ENCODE measurements around the gene CLDN6. TPM values are rescaled to one million over a fixed set of nuclear protein-coding genes. Genes with fewer than 3 reads are reported as not detected.

The CLDN6 gene
- total and polyA plus RNA-seq, 2 of the 13 experiments (the other 11 are each of a cell fraction or from before 2014, with no cell fraction given), result 5.9 to 7.6 TPM

DNA sequence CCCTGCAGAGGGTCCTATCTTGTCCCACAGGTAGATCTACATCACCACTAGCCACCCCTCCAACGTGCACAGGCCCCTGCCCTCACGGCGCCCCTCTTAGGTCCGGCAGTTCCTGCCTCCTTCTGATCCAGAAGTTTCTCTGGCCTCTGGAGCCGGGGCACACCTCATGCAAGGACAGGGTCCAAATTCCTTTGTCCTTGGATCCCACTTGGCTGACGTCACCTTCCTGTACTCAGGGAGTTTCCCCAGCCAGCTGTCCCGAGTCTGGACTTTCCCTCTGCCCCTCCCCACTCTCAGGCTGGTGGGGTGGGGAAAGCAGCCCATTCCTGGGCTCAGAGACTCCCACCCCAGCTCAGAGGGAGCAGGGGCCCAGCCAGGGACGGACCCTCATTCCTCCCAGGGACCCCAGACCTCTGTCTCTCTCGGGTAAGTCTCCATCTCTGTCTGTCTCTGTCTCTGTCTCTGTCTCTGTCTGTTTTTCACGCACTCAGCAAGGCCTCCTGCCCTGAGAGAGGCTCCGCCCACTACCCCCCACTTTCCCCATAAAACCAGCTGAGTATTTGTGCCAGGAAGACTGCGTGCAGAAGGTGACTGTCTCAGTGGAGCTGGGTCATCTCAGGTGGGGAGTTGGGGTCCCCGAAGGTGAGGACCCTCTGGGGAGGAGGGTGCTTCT lies 47.2 kb upstream of the CLDN6 start, which contains the start of gene IL32 (continued):
- TF ChIP-seq SETDB1 (CRISPR knock-in tag; IDR thresholded peaks at IDR 0.05; ENCODE audit: borderline replicate concordance), result no peak
- no peak for TF ChIP-seq ZMAT3 (CRISPR knock-in tag; conservative IDR thresholded peaks at IDR 0.05)
- peak; percentile 44 for TF ChIP-seq ZNF746 (CRISPR knock-in tag; IDR thresholded peaks at IDR 0.05)
- TF ChIP-seq, protein P1, sequence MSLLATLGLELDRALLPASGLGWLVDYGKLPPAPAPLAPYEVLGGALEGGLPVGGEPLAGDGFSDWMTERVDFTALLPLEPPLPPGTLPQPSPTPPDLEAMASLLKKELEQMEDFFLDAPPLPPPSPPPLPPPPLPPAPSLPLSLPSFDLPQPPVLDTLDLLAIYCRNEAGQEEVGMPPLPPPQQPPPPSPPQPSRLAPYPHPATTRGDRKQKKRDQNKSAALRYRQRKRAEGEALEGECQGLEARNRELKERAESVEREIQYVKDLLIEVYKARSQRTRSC (CRISPR knock-in tag; IDR thresholded peaks at IDR 0.05; ENCODE audit: low read depth), result no peak
- TF ChIP-seq, protein P2, sequence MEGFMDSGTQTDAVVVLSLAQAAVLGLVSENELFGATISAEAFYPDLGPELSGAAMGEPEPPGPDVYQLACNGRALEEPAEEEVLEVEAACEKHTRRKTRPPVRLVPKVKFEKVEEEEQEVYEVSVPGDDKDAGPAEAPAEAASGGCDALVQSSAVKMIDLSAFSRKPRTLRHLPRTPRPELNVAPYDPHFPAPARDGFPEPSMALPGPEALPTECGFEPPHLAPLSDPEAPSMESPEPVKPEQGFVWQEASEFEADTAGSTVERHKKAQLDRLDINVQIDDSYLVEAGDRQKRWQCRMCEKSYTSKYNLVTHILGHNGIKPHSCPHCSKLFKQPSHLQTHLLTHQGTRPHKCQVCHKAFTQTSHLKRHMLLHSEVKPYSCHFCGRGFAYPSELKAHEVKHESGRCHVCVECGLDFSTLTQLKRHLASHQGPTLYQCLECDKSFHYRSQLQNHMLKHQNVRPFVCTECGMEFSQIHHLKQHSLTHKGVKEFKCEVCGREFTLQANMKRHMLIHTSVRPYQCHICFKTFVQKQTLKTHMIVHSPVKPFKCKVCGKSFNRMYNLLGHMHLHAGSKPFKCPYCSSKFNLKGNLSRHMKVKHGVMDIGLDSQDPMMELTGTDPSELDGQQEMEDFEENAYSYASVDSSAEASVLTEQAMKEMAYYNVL (CRISPR knock-in tag; IDR thresholded peaks at IDR 0.05; ENCODE audit: borderline replicate concordance), result no peak
- TF ChIP-seq ZFP36L2 (CRISPR knock-in tag; IDR thresholded peaks at IDR 0.05), result no peak
- peak; percentile 59; the same call in 1 of the 2 replicates for TF ChIP-seq ZNF768 (CRISPR knock-in tag; IDR thresholded peaks at IDR 0.05)
- no peak for TF ChIP-seq ZNF460 (CRISPR knock-in tag; IDR thresholded peaks at IDR 0.05; ENCODE audit: borderline replicate concordance)
- no peak for TF ChIP-seq ZSCAN29 (CRISPR knock-in tag; conservative IDR thresholded peaks at IDR 0.05)
- no peak for TF ChIP-seq CBX1 (IDR thresholded peaks at IDR 0.05; ENCODE audit: low read depth)
- TF ChIP-seq KLF9 (CRISPR knock-in tag; IDR thresholded peaks at IDR 0.05; ENCODE audit: low read depth), result peak; percentile 79; the same call in 1 of the 2 replicates
- TF ChIP-seq KAT8 (CRISPR knock-in tag; IDR thresholded peaks at IDR 0.05), result peak; percentile 59
- TF ChIP-seq ZNF775 (CRISPR knock-in tag; IDR thresholded peaks at IDR 0.05; ENCODE audit: borderline replicate concordance), result no peak
- peak; percentile 98 for TF ChIP-seq JUN (CRISPR knock-in tag; IDR thresholded peaks at IDR 0.05)
- no peak for TF ChIP-seq MIXL1 (CRISPR knock-in tag; IDR thresholded peaks at IDR 0.05)
- TF ChIP-seq NFIC (IDR thresholded peaks at IDR 0.05; ENCODE audit: low read length), result no peak
- peak; percentile 42 for TF ChIP-seq SP4 (CRISPR knock-in tag; IDR thresholded peaks at IDR 0.05)
- peak; percentile 12; the same call in 1 of the 2 replicates for TF ChIP-seq NR2F2 (IDR thresholded peaks at IDR 0.05; ENCODE audit: borderline replicate concordance, low read depth)
- TF ChIP-seq ZNF431 (CRISPR knock-in tag; IDR thresholded peaks at IDR 0.05; ENCODE audit: borderline replicate concordance, low read depth), result 0 out of 2 replicates have a peak, but pooled peaks have one; percentile 45
- no peak for TF ChIP-seq MZF1 (CRISPR knock-in tag; IDR thresholded peaks at IDR 0.05; ENCODE audit: borderline replicate concordance)
- peak; percentile 43 for TF ChIP-seq ZNF883 (CRISPR knock-in tag; IDR thresholded peaks at IDR 0.05; ENCODE audit: not compliant biosample characterization)
- no peak; the same call in 1 of the 2 replicates for TF ChIP-seq ZNF225 (CRISPR knock-in tag; IDR thresholded peaks at IDR 0.05)
- TF ChIP-seq CBX2 (IDR thresholded peaks at IDR 0.05; ENCODE audit: low read depth, low read length), result no peak
- no peak for TF ChIP-seq CBX2 (CRISPR knock-in tag; IDR thresholded peaks at IDR 0.05; ENCODE audit: low read depth)
- no peak; the same call in 1 of the 2 replicates for TF ChIP-seq REL (CRISPR knock-in tag; conservative IDR thresholded peaks at IDR 0.05)
- no peak for TF ChIP-seq ZNF543 (CRISPR knock-in tag; IDR thresholded peaks at IDR 0.05)
- peak; percentile 59; the same call in 1 of the 2 replicates for TF ChIP-seq TAF1 (CRISPR knock-in tag; IDR thresholded peaks at IDR 0.05)
- peak; percentile 45; the same call in 1 of the 2 replicates for TF ChIP-seq HMG20A (CRISPR knock-in tag; IDR thresholded peaks at IDR 0.05; ENCODE audit: borderline replicate concordance)
- TF ChIP-seq NBN (conservative IDR thresholded peaks at IDR 0.05), result no peak
